Upper lobe of left lung (tissue), 6 donors: Measurements from ENCODE around the gene IGFLR1. TPM values are rescaled to one million over a fixed set of nuclear protein-coding genes. Genes with fewer than 3 reads are reported as not detected.

Experiments used
- ATAC-seq, 2 donors: fragments of 200-7000 bp; cut with Tn5 transposase; one replicate each; pipeline ENCODE4 v1.9.1; 2022; ENCODE audit warnings: mild to moderate bottlenecking in 2 of 2, moderate library complexity in 2 of 2; ENCODE audit not compliant: low FRiP score in 2 of 2
- DNase-seq, 2 donors: peaks; one replicate each; pipeline ENCODE4 v3.0.0-alpha.2; 2019 to 2020
- H3K27ac ChIP-seq, 4 donors: fragments of 200-600 bp; sonication (generic); one replicate each; pipeline ENCODE4 v1.5.1; 2016 to 2019
- H3K27me3 ChIP-seq, 4 donors: fragments of 200-600 bp; sonication (generic); one replicate each; pipeline ENCODE4 v1.5.1; 2017 to 2019
- H3K36me3 ChIP-seq, 4 donors: fragments of 200-600 bp; sonication (generic); one replicate each; pipeline ENCODE4 v1.5.1; 2016 to 2019
- H3K4me1 ChIP-seq, 4 donors: fragments of 200-600 bp; sonication (generic); one replicate each; pipeline ENCODE4 v1.5.1; 2018 to 2019
- H3K4me3 ChIP-seq, 4 donors: fragments of 200-600 bp; sonication (generic); one replicate each; pipeline ENCODE4 v1.5.1; 2017 to 2019; ENCODE audit warnings: mild to moderate bottlenecking in 2 of 4, moderate library complexity in 1 of 4
- H3K9me3 ChIP-seq, 4 donors: fragments of 200-600 bp; sonication (generic); one replicate each; pipeline ENCODE4 v1.5.1; 2018 to 2019
- CTCF ChIP-seq, 6 experiments: fragments of 450-650 bp in 4 of 6; fragments of 200-600 bp in 2 of 6; sonication (generic) in 2 of 6; IDR thresholded peaks; one replicate each; pipeline ENCODE4 v1.5.1; 2016 to 2019; ENCODE audit warnings: antibody characterized with exemption in 6 of 6
- EP300 ChIP-seq, 4 donors: sonication (generic); formaldehyde crosslinking; IDR thresholded peaks; one replicate each; pipeline ENCODE4 v1.5.1; 2017; ENCODE audit warnings: antibody characterized with exemption in 4 of 4, control low read depth in 2 of 4
- POLR2A ChIP-seq, 4 donors: fragments of 450-650 bp; IDR thresholded peaks; one replicate each; pipeline ENCODE4 v1.5.1; 2016 to 2017; ENCODE audit warnings: antibody characterized with exemption in 4 of 4, mild to moderate bottlenecking in 2 of 4
- POLR2AphosphoS5 ChIP-seq, 2 donors: sonication (generic); formaldehyde crosslinking; IDR thresholded peaks; one replicate each; pipeline ENCODE4 v1.5.1; 2017; ENCODE audit warnings: antibody characterized with exemption in 2 of 2
- WGBS, 2 donors: methylation state at CpG; one replicate each; pipeline ENCODE4 v1.1.5; 2017 to 2018; 5-methylcytosine and 5-hydroxymethylcytosine counted together
- total RNA-seq, 6 donors: library from RNA; depleted of rRNA in 4 of 6; stranded (reverse); fragments of >200 nt in 4 of 6; gene quantifications; one replicate each; pipeline versions ENCODE4 v1.1.0 to v1.2.1, GENCODE V29; 2016 to 2021
- donor health status: DM: no; HTN: no; CAD: no; lungs with moderate emphysema.
- donor health status: DM: no; HTN: yes; CAD: no; lungs with severe emphysema.

The IGFLR1 gene
- total RNA-seq, 6 donors from 2014 or later: 6.4 to 28.4 (median 18.8) TPM

- 82 to 85% methylated on average over 13 of the region's 13 CpGs for WGBS, 2 donors
- ATAC-seq (no peak), DNase-seq (no peak)
- peak overlapping the region; percentile 86 to 98 (median 92) for H3K27ac ChIP-seq
- H3K4me1 ChIP-seq: peaks cover 36 to 47% (median 39%) of the 10 kb centered on the region in 4 donors
- H3K36me3 ChIP-seq: peaks cover 15 to 34% (median 29%) of the 10 kb centered on the region in 4 donors
- no peaks in the 10 kb centered on the region for H3K9me3 ChIP-seq
- H3K4me3 ChIP-seq: no peak overlapping the region
- TF ChIP-seq POLR2A (IDR thresholded peaks at IDR 0.05): no peak
- TF ChIP-seq EP300 (IDR thresholded peaks at IDR 0.05): no peak
- no peak for TF ChIP-seq POLR2AphosphoS5 (IDR thresholded peaks at IDR 0.05)
- no peak for TF ChIP-seq CTCF (IDR thresholded peaks at IDR 0.05)
- peaks cover 0 to 3% (median 1%) of the 10 kb centered on the region in 4 donors for H3K27me3 ChIP-seq
These were observed 12.3 kb upstream of the IGFLR1 start for GRCh38 chr19:35754370-35755130.

- DNase-seq (peak in 1 of 2 donors; percentile 65), ATAC-seq (no peak)
- H3K27ac ChIP-seq: peak overlapping the region in 2 of 4 donors; percentile 92 to 93
- peaks cover 0 to 3% (median 1%) of the 10 kb centered on the region in 4 donors for H3K27me3 ChIP-seq
- no peak overlapping the region for H3K4me3 ChIP-seq
- no peaks in the 10 kb centered on the region for H3K9me3 ChIP-seq
- peaks cover 35 to 50% (median 41%) of the 10 kb centered on the region in 4 donors for H3K4me1 ChIP-seq
- WGBS, 2 donors: 93 to 95% methylated on average over 8 to 20 of the region's 20 CpGs
- TF ChIP-seq CTCF (IDR thresholded peaks at IDR 0.05) (no peak), EP300 (IDR thresholded peaks at IDR 0.05) (no peak), POLR2A (IDR thresholded peaks at IDR 0.05) (no peak), POLR2AphosphoS5 (IDR thresholded peaks at IDR 0.05) (no peak)
- peaks cover 15 to 34% (median 29%) of the 10 kb centered on the region in 4 donors for H3K36me3 ChIP-seq
These were observed 11.6 kb upstream of the IGFLR1 start for GRCh38 chr19:35753634-35754369.

- TF ChIP-seq POLR2AphosphoS5 (IDR thresholded peaks at IDR 0.05) (no peak), POLR2A (IDR thresholded peaks at IDR 0.05) (no peak), EP300 (IDR thresholded peaks at IDR 0.05) (no peak), CTCF (IDR thresholded peaks at IDR 0.05) (no peak)
- peaks cover 35 to 48% (median 42%) of the 10 kb centered on the region in 4 donors for H3K4me1 ChIP-seq
- H3K27ac ChIP-seq: no peak overlapping the region
- H3K9me3 ChIP-seq: no peaks in the 10 kb centered on the region
- ATAC-seq (no peak), DNase-seq (peak in 1 of 2 donors; percentile 68)
- H3K36me3 ChIP-seq: peaks cover 15 to 34% (median 29%) of the 10 kb centered on the region in 4 donors
- peaks cover 0 to 3% (median 1%) of the 10 kb centered on the region in 4 donors for H3K27me3 ChIP-seq
- H3K4me3 ChIP-seq: no peak overlapping the region
- WGBS, 2 donors: 95 to 97% methylated on average over 9 to 18 of the region's 20 CpGs
These were observed 10.6 kb upstream of the IGFLR1 start for GRCh38 chr19:35752746-35753350.

- no peak for ATAC-seq
- Histone ChIP-seq H3K4me1 (peaks cover 34 to 47% (median 40%) of the 10 kb centered on the region in 4 donors), H3K27me3 (peaks cover 0 to 3% (median 1%) of the 10 kb centered on the region in 4 donors), H3K9me3 (no peaks in the 10 kb centered on the region), H3K4me3 (no peak overlapping the region), H3K36me3 (peaks cover 15 to 34% (median 29%) of the 10 kb centered on the region in 4 donors), H3K27ac (no peak overlapping the region)
- TF ChIP-seq EP300 (IDR thresholded peaks at IDR 0.05): no peak
- TF ChIP-seq POLR2A (IDR thresholded peaks at IDR 0.05): no peak
- no peak for TF ChIP-seq POLR2AphosphoS5 (IDR thresholded peaks at IDR 0.05)
- DNase-seq: peak in 1 of 2 donors; percentile 58
- 91 to 93% methylated on average over 7 to 14 of the region's 14 CpGs for WGBS, 2 donors
These were observed 9.8 kb upstream of the IGFLR1 start for GRCh38 chr19:35751839-35752745.
